Panc1 (cell line): Measurements from ENCODE around the gene PRLR.

Source experiments
- REST ChIP-seq, 2 experiments: IDR thresholded peaks; 2 replicates each; pipeline ENCODE4 v1.6.1; 2011 to 2012; ENCODE audit warnings: low read depth in 2 of 2, control low read depth in 1 of 2, low read length in 1 of 2, mild to moderate bottlenecking in 1 of 2, moderate library complexity in 1 of 2; ENCODE audit not compliant: insufficient read depth in 1 of 2
- TF ChIP-seq, protein P1 (sequence below): fragments of 450-650 bp; IDR thresholded peaks from 2 replicates; pipeline ENCODE4 v1.5.1; 2017; ENCODE audit warnings: mild to moderate bottlenecking

GRCh38 chr5:35001842-35002241 is 228.4 kb downstream of the PRLR start:
- TF ChIP-seq, protein P1, sequence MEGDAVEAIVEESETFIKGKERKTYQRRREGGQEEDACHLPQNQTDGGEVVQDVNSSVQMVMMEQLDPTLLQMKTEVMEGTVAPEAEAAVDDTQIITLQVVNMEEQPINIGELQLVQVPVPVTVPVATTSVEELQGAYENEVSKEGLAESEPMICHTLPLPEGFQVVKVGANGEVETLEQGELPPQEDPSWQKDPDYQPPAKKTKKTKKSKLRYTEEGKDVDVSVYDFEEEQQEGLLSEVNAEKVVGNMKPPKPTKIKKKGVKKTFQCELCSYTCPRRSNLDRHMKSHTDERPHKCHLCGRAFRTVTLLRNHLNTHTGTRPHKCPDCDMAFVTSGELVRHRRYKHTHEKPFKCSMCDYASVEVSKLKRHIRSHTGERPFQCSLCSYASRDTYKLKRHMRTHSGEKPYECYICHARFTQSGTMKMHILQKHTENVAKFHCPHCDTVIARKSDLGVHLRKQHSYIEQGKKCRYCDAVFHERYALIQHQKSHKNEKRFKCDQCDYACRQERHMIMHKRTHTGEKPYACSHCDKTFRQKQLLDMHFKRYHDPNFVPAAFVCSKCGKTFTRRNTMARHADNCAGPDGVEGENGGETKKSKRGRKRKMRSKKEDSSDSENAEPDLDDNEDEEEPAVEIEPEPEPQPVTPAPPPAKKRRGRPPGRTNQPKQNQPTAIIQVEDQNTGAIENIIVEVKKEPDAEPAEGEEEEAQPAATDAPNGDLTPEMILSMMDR, result no peak
- TF ChIP-seq REST (IDR thresholded peaks at IDR 0.05; ENCODE audit: insufficient read depth in 1 of 2, low read depth in 2 of 2, low read length in 1 of 2), result no peak
